ENCODE measurements around the gene COL18A1.

Gene COL18A1

DNA sequence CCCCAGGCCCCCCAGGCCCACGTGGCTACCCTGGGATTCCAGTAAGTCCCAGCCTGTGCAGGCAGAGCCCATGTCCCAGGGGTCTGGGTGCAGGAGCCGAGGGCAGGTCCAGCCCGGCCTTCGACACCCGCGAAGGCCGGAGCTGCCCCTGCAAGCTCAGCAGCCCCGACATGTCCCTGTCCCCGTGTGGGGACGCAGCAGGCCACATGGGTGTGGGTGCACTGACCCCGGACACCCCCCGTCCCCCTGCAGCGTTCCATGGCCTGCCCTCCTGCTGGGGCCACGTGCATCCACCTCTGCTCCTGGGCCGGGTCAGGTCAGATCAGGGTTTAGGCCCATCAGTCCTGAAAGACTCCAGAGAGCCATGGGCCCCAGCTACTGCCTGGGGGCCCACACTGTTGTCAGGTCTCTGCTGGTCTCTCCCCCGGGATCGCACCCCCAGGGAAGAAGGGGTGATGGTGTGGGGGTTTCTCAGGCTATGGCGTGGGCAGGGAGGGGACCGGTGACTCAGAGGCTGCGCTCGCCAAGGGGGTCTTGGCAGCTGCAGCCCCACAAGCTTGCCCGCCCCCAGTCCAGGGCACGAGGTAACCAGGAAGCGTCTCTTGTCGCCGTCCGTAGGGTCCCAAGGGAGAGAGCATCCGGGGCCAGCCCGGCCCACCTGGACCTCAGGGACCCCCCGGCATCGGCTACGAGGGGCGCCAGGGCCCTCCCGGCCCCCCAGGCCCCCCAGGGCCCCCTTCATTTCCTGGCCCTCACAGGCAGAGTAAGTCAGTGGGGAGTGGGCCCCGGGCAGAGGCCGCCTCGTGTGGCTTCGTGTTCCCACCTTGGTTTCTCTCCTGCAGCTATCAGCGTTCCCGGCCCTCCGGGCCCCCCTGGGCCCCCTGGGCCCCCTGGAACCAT is 99.8 kb downstream of the COL18A1 start:
- no peak for DNase-seq (ENCODE audit: low read depth in 1 of 2, low spot score in 1 of 2)

DNA sequence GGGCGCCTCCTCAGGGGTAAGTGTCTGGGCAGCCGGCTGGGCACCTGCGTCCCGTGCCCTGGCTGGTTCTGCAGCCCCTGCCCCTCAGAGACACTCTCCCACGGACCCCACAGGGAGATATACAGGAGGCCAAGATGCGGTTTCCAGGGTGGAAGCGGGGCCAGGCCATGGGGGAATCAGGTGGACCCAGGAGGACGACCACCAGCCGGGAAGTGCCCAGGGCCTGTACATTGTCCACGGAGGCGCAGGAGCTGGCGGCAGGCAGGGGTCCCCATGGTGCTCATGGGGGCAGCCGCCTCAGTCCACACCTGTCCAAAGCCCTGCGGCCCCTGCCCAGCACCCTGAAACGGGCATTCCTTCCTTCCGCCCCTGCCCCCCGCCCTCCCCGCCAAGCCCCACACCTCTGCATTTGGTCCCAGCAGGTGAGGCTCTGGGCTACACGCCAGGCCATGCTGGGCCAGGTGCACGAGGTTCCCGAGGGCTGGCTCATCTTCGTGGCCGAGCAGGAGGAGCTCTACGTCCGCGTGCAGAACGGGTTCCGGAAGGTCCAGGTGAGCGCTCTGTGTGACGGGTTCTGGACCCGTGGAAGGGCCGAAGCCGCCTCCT is 100.6 kb downstream of the COL18A1 start:
- no peak for DNase-seq (ENCODE audit: low read depth in 1 of 2, low spot score in 1 of 2)

DNA sequence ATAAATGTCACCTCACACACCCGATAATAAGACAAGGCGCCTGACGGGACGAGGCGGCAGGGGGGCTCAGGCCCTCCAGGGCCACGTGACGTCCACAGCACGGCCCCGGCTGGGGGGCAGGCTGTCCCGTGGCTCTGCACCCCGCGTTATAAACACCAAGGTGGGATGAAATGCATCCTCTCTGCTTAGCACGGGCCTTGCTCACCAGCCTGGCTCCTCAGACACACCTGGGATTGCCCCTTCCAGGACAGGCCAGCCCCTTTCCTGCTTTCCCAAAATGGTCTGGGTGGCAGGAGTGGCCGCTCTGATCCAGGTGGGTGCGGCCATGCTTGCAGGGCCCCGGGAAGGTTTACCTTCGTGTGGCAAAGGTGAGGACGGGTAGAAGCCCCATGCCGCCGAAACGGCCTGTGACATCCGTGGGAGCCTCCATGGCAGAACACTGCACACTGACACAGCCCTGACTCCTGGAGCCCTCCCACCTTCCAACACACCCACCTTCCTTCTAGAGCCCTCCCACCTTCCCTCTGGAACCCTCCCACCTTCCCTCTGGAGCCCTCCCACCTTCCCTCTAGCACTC is 101.4 kb downstream of the COL18A1 start:
- no peak for DNase-seq (ENCODE audit: low read depth in 1 of 2, low spot score in 1 of 2)

DNA sequence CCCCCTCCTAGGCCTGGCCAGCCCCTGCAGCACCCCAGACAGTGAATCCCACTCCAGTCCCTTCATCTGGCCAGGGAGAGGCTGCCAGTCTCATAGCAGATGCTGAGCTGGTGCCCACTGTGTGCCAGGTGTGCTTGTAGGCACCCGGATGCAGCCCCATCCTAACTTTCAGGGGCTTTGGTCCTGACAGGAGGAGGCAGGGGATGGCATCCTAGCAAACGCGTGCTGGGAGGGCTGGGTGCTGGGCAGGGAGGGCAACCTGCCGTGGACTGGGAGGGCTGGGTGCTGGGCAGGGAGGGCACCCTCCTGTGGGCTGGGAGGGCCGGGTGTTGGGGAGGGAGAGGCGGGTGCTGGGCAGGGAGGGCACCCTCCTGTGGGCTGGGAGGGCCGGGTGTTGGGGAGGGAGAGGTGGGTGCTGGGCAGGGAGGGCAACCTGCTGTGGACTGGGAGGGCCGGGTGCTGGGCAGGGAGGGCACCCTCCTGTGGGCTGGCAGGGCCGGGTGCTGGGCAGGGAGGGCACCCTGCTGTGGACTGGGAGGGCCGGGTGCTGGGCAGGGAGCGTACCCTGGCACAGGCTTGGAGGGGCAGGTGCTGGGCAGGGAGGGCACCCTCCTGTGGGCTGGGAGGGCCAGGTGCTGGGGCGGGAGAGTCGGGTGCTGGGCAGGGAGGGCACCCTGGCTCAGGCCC is 102.0 kb downstream of the COL18A1 start:
- DNase-seq (ENCODE audit: low read depth in 1 of 2, low spot score in 1 of 2), result no peak

DNA sequence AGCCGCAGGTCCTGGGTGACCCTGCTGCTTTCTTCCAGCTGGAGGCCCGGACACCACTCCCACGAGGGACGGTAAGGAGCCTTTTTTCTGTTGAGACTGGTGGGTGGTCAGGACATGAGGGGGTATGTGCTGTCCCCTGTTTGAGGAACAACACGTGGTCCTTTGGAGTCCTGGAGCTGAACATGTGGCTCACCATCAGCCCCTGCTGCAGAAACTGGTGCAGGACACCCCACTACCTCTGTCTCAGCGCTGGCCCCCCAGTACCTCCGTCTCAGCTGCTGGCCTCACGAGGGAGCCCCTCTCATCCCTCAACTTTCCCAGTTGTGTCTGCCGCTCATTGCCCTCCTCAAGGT is 102.5 kb downstream of the COL18A1 start:
- DNase-seq (ENCODE audit: low read depth in 1 of 2, low spot score in 1 of 2), result no peak

DNA sequence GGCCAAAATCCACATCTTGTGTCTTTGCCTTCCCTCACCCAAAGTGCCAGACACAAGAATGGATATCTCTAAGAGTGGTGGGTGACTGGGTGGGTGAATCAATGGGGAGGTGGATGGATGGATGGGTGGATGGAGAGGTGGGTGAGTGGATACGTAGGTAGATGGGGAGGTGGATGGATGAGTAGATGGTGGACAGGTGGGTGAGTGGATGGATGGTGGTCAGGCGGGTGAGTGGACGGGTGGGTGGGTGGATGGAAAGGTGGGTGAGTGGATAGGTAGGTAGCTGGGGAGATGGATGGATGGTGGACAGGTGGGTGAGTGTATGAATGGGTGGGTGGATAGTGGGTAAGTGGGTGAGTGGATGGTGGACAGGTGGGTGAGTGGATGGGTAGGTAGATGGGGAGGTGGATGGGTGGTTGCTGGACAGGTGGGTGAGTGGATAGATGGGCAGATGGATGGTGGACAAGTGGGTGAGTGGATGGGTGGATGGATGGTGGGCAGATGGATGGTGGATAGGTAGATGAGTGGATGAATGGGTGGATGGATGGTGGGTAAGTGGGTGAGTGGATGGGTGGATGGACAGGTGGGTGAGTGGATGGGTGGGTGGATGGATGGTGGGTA is 103.0 kb downstream of the COL18A1 start:
- no peak for DNase-seq (ENCODE audit: low read depth in 1 of 2, low spot score in 1 of 2)

DNA sequence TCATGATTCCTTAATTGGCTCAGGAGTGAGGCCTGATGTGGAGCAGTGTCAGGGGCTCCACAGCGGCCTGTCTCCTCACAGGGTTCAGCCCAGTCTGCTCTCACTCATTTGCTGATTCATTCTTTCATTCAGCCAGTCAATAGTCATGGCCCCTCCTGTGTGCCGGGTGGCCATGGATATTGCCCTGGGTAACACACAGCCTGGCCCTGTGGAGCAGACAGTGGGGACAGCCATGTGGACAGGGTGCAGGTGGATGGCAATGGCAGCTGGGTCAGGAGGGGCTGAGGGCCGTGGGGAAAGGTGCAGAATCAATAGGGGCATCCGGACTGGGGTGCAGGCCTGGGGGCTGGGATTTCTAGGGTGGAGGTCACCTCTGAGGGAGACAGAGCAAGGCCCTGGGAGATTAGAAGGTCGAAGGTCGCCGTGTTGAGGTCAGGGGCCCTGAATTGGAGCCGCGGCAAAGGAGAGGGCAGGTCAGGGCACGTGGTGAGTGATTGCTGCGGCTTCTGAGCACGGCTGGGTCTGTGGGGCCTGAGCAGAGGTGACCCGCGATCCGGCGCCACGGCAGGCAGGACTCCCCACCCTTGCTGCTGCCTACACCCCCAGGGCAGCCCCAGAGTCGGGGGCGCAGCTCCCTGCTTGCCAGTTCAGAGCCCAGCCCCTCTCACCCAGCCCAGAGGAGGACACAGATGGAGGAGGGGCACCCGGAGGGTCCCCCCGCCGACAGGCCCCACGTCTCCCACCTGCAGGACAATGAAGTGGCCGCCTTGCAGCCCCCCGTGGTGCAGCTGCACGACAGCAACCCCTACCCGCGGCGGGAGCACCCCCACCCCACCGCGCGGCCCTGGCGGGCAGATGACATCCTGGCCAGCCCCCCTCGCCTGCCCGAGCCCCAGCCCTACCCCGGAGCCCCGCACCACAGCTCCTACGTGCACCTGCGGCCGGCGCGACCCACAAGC is 103.9 kb downstream of the COL18A1 start:
- no peak for DNase-seq (ENCODE audit: low read depth in 1 of 2, low spot score in 1 of 2)

DNA sequence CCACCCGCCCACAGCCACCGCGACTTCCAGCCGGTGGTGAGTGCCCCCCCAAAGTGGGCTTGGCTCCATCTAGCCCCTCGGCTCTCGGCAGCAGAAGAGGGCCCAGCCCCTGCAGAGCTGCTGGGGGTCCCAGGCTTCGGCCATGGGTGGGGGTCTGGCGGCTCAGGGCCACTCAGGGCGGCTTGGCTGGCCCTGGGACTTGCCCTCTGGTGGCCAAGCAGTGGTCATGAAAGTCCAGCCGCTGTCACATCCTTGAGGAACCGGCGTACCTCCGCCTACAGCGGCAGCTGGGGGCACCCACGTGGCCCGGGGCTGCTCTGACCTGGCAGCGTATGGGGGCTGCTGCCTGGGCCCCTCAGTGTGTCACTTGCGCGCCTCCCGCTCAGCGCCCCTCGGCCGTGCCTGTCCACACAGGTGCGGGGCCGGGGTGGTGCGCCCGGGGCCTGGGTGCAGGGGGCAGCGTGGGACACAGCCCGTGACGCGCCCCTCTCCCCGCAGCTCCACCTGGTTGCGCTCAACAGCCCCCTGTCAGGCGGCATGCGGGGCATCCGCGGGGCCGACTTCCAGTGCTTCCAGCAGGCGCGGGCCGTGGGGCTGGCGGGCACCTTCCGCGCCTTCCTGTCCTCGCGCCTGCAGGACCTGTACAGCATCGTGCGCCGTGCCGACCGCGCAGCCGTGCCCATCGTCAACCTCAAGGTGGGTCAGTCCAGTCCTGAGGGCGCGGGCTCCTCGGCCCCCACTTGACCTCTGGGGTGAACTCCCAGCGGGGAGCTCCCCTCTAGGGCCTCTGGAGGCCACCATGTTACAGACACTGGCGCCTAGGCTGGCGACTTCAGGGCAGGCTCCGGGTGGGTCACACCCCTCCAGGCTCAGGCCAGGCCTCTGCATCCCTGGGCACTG is 104.9 kb downstream of the COL18A1 start:
- DNase-seq (ENCODE audit: low read depth in 1 of 2, low spot score in 1 of 2), result no peak

DNA sequence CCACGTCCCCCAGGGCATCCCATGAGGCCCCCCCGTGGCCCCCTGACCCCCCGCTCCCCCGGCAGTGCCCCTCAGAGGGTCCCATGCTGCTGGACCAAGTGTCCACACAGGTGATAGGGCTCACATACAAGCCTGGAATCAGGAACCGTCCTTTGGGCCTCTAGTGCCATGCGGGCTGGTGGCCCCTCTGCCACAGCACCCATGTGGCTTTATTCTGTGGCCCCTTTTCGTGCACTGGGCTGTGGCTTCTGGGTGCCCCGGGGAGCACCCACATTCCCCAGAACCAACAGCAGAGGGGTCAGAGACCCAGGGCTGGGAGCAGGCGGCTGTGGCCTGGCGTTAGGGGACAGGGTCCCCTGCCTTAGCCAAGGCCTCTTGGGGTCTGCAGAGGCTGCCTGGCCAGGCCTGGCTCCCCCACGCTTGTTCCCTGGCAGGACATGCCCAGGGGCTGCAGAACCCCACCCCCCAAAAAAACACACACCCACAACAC is 105.5 kb downstream of the COL18A1 start:
- DNase-seq (ENCODE audit: low read depth in 1 of 2, low spot score in 1 of 2), result no peak

DNA sequence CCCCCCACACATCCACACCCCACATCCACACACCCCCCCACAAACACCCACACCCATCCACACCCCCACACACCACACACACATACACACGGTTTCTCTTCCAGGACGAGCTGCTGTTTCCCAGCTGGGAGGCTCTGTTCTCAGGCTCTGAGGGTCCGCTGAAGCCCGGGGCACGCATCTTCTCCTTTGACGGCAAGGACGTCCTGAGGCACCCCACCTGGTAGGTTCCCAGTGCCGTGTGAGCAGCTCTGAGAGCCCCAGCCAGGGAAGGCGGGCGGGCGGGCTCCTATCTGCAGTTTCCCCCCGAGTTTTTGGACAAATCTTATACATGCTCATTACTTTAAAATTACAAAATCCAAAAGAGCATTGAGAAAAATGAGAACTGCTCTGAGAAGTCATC is 106.0 kb downstream of the COL18A1 start:
- DNase-seq (ENCODE audit: low read depth in 1 of 2, low spot score in 1 of 2), result no peak

DNA sequence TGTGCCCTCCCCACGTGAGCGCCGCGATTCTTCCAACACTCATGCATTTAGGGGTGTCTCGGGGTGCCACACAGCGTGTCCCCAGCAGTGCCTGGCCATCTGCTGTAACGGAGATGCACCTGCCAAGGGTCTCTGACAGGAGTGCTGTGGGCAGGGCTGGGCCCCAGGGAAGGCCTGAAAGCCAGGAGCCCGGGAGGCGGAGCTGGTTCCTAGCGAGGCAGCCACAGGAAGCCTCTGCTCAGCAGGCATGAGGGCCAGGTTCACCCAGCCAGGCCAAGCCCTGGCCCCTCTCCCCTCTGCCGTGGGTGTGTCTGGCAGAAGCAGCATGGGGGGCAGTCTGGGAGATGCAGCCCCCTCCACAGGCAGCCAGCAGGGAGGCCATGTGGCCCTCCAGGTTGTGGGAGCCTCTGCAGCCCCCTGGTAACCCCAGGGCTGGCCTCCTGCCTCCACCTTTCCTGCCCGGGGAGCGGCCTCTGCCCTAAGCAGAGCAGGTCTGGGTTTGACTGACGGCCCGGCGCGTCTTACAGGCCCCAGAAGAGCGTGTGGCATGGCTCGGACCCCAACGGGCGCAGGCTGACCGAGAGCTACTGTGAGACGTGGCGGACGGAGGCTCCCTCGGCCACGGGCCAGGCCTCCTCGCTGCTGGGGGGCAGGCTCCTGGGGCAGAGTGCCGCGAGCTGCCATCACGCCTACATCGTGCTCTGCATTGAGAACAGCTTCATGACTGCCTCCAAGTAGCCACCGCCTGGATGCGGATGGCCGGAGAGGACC is 106.9 kb downstream of the COL18A1 start:
- no peak for DNase-seq (ENCODE audit: low read depth in 1 of 2, low spot score in 1 of 2)

DNA sequence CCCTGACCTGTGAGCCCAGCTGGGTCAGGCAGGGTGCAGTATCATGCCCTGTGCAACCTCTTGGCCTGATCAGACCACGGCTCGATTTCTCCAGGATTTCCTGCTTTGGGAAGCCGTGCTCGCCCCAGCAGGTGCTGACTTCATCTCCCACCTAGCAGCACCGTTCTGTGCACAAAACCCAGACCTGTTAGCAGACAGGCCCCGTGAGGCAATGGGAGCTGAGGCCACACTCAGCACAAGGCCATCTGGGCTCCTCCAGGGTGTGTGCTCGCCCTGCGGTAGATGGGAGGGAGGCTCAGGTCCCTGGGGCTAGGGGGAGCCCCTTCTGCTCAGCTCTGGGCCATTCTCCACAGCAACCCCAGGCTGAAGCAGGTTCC is 107.6 kb downstream of the COL18A1 start:
- DNase-seq (ENCODE audit: low read depth in 1 of 2, low spot score in 1 of 2), result no peak

DNA sequence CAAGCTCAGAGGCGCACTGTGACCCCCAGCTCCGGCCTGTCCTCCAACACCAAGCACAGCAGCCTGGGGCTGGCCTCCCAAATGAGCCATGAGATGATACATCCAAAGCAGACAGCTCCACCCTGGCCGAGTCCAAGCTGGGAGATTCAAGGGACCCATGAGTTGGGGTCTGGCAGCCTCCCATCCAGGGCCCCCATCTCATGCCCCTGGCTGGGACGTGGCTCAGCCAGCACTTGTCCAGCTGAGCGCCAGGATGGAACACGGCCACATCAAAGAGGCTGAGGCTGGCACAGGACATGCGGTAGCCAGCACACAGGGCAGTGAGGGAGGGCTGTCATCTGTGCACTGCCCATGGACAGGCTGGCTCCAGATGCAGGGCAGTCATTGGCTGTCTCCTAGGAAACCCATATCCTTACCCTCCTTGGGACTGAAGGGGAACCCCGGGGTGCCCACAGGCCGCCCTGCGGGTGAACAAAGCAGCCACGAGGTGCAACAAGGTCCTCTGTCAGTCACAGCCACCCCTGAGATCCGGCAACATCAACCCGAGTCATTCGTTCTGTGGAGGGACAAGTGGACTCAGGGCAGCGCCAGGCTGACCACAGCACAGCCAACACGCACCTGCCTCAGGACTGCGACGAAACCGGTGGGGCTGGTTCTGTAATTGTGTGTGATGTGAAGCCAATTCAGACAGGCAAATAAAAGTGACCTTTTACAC is 108.2 kb downstream of the COL18A1 start:
- no peak for DNase-seq (ENCODE audit: low read depth in 1 of 2, low spot score in 1 of 2)

DNA sequence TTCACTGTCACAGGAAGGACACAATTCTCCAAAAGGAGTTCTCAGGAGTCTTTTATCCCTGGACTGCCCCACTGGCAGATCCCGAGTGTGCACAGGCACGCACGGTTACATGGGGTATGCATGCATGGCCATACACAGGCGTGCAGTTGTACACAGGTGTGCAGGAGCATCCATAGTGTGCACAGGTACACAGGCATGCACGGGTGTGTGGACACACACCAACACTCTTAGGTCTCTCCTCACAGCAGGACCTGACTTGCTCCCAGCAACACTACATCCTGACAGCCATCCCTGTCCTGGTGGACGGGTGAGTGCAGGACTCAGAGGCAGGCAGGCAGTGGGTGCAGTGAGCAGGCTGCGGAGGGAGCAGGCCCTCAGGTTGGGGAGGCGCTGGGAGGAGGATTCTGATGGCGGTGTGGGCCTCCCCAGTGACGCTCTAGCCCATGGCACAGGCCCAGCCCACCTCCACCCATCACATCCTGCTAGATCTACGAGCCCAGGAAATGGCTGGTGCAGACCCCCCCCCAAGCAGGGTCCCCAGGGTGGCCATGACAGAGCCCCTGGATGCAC is 108.9 kb downstream of the COL18A1 start:
- no peak for DNase-seq (ENCODE audit: low read depth in 1 of 2, low spot score in 1 of 2)

DNA sequence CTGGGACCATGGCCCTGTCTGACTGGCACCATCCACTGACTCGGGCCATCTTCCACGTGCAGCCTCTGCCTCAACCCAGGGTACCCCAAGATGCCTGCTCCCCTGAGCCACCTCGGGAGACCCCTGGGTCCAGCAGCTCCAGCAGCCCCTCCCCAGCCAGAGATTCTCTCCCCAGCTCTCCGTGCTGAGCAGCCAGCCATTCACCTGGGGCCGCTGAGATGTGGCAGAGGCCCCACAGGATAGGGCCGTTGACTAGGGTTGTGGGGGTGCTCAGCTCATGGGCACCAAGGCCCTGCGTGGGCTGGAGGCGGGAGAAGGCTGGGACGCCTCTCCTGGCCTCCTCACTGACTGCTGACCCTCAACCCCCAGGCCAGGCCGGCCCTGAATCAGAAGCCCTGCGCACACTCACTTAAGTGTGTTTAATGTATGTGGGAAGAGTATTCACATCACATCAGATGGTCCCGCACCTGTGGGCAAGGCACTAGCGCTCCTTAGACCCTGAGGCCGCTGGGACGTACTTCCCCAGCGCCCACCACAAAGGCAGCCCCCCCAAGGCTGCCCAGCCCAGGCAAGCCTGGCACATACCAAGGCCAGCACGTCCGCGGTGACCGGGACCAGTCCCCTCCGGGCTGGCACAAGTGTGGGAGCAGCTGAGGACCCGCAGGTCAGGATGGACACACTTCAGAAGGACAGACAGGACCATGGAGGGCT is 109.5 kb downstream of the COL18A1 start:
- DNase-seq (ENCODE audit: low read depth in 1 of 2, low spot score in 1 of 2), result no peak

DNA sequence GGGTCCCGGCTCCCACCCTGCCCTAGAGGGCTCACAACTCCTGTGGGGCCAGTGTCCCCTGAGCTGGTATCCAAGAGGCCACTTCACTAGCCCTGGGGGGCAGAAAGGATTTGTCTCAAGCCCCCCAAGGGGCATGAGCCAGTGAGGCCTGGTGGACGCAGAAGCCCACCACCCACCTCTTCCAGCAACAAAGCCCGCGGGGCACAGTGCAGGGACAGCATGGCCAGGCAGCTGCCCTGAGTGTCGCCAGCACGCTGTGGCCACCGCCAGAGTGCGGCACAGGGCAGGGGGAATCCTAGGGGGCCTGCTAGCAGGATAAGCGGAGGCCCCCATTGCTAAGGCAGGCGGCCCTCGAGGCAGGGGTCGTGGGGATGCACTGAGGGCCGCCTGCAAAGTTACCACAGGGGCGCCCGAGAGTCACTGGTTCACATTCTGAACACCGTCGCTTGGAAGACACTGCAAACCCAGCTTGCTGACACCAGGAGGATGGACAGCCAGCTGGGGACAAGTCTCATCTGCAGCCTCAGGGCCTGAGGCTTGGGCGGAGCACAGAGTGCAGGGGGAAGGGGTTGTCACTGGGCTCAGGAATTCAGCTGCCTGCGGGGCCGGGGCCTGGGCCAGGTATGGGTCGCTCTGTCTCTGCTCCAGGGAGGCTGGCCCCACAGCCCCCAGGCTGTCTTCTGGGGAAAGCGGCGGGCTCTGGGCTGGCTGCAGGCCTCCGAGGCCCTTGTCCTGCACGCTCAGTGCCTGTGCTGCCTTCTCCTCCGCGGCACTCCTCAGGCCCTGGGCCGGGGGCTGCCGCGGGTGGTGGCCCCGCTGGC is 110.5 kb downstream of the COL18A1 start:
- DNase-seq (ENCODE audit: low read depth in 1 of 2, low spot score in 1 of 2), result no peak

All from stimulated activated CD4-positive, alpha-beta T cell treated with anti-CD3 and anti-CD28 coated beads, Interleukin-15, amount 100 ng/mL, for 1 hour (primary cell).